Measurements from ENCODE around the gene NDOR1. TPM values are rescaled to one million over a fixed set of nuclear protein-coding genes. Genes with fewer than 3 reads are reported as not detected.

Gene NDOR1
- total RNA-seq, 1 experiment from 2014 or later, result 4.6 TPM

DNA sequence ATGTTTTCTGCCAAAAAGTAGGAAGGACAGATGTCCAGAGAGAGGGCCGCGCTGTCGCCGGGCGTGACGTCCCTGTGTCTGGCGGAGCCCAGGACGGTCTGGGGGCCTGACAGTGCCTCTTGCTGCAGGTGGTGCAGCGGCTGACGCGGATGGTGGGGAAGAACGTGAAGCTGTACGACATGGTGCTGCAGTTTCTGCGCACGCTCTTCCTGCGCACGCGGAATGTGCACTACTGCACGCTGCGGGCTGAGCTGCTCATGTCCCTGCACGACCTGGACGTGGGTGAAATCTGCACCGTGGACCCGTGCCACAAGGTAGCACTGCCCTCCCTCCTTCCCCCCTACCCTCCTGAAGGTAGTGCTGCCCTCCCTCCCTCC is 57.4 kb downstream of the NDOR1 start:
- DNase-seq (ENCODE audit: low read depth), result no peak

DNA sequence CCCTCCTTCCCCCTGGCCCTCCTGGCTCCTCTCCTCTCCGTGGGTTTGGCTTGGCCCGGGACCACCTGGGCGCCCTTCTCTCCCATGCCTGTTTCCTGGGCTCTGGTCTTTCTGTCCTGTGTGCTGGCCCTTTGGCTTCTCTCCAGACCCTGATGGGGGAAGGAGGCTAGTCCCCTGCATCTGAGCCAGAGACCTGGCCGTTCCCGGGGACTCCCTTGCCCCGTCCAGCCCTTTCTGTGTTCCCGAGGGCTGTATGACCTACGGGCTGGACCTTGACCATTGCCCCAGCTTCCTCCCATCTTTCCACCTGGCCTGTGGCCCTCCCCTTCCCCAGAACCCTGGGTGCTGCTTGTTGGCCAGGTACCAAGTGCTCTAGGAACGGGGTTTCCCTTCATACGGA is 58.0 kb downstream of the NDOR1 start:
- no peak for DNase-seq (ENCODE audit: low read depth)

DNA sequence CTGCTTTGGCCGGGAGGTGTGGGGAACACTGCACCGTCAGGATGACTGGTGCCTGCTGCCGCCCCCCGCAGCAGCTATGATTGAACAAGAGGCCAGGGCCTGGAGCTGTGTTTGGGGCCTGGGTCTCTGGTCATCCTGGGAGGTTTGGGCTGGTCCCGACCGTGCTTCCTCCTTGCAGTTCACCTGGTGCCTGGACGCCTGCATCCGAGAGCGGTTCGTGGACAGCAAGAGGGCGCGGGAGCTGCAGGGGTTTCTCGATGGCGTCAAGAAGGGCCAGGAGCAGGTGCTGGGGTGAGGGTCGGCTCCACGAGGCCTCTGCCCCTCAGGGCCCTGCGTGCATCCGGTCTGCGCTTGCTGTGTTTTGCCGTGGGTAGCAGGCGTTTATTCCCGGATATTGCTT is 58.6 kb downstream of the NDOR1 start:
- no peak for DNase-seq (ENCODE audit: low read depth)

DNA sequence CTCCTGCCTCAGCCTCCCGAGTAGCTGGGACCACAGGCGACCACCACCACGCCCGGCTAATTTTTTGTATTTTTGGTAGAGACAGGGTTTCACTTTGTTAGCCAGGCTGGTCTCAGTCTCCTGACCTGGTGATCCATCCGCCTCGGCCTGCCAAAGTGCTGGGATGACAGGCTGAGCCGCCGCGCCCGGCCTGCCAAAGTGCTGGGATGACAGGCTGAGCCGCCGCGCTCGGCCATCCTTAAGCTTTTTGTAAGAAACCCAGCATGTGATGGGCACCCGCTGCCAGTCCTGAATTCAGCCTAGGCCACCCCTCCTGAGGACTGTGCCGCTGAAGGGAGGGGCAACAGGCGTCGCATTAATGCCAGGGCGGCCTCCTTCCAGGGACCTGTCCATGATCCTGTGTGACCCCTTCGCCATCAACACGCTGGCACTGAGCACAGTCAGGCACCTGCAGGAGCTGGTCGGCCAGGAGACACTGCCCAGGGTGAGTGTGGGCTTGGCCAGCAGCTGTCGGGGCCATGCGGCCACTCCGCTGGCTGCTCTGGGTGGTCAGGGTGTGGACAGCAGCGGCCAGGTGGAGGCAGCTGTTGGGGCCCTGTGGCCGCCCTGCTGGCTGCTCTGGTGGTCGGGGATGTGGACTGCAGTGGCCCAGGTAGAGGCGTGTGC is 60.1 kb downstream of the NDOR1 start:
- DNase-seq (ENCODE audit: low read depth), result no peak

DNA sequence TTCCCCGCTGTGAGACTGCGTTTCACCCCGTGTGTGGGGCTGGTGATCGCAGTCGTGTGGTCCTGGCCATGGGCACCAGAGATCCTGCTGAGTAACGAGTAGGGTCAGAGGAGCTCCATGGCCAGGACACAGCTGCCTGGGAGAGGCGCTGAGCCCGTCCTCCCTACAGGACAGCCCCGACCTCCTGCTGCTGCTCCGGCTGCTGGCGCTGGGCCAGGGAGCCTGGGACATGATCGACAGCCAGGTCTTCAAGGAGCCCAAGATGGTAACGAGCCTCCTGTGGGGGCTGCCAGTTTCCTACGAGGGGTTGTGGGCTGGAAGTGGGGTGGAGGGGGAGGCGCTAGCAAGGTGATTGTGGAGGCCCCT is 60.6 kb downstream of the NDOR1 start:
- DNase-seq (ENCODE audit: low read depth), result no peak

Other genes with a start within 250 kb of the NDOR1 start
- 0.24 TPM in 1 of 2 replicates, not detected in the other for gene PTGDS, start 228.2 kb upstream of the NDOR1 start, total RNA-seq (2014; rRNA removed; shearing (Covaris generic))
- not detected in 2 replicates for gene LCNL1, start 222.7 kb upstream of the NDOR1 start, total RNA-seq (2014; rRNA removed; shearing (Covaris generic))
- 24.5 and 50.9 TPM in 2 replicates for gene PAXX, start 213.3 kb upstream of the NDOR1 start, total RNA-seq (2014; rRNA removed; shearing (Covaris generic))
- gene CLIC3, start 209.1 kb upstream of the NDOR1 start, total RNA-seq (2014; rRNA removed; shearing (Covaris generic)), result 0.68 and 1.7 TPM in 2 replicates
- 4.1 and 10.8 TPM in 2 replicates for gene ABCA2, start 177.5 kb upstream of the NDOR1 start, total RNA-seq (2014; rRNA removed; shearing (Covaris generic))
- not detected in 2 replicates for gene FUT7, start 173.6 kb upstream of the NDOR1 start, total RNA-seq (2014; rRNA removed; shearing (Covaris generic))
- 0.60 and 1.6 TPM in 2 replicates for gene NPDC1, start 159.5 kb upstream of the NDOR1 start, total RNA-seq (2014; rRNA removed; shearing (Covaris generic))
- not detected in 2 replicates for gene ENTPD2, start 151.6 kb upstream of the NDOR1 start, total RNA-seq (2014; rRNA removed; shearing (Covaris generic))
- gene SAPCD2, start 135.1 kb upstream of the NDOR1 start, total RNA-seq (2014; rRNA removed; shearing (Covaris generic)), result 15.3 and 21.8 TPM in 2 replicates
- gene UAP1L1, start 128.2 kb upstream of the NDOR1 start, total RNA-seq (2014; rRNA removed; shearing (Covaris generic)), result 7.6 and 10.0 TPM in 2 replicates
- gene MAN1B1, start 118.7 kb upstream of the NDOR1 start, total RNA-seq (2014; rRNA removed; shearing (Covaris generic)), result 39.2 and 56.9 TPM in 2 replicates
- gene DPP7, start 91.0 kb upstream of the NDOR1 start, total RNA-seq (2014; rRNA removed; shearing (Covaris generic)), result 30.8 and 37.5 TPM in 2 replicates
- 0.20 TPM in 1 of 2 replicates, not detected in the other for gene GRIN1, start 66.5 kb upstream of the NDOR1 start, total RNA-seq (2014; rRNA removed; shearing (Covaris generic))
- not detected in 2 replicates for gene LRRC26, start 35.6 kb upstream of the NDOR1 start, total RNA-seq (2014; rRNA removed; shearing (Covaris generic))
- gene TMEM210, start 33.6 kb upstream of the NDOR1 start, total RNA-seq (2014; rRNA removed; shearing (Covaris generic)), result not detected in 2 replicates
- 8.1 and 9.8 TPM in 2 replicates for gene ANAPC2, start 17.1 kb upstream of the NDOR1 start, total RNA-seq (2014; rRNA removed; shearing (Covaris generic))
- 72.8 and 99.2 TPM in 2 replicates for gene SSNA1, start 17.0 kb upstream of the NDOR1 start, total RNA-seq (2014; rRNA removed; shearing (Covaris generic))
- gene TPRN, start 5.0 kb upstream of the NDOR1 start, total RNA-seq (2014; rRNA removed; shearing (Covaris generic)), result 1.1 and 3.7 TPM in 2 replicates
- gene TMEM203, start 52 bp upstream of the NDOR1 start, total RNA-seq (2014; rRNA removed; shearing (Covaris generic)), result 39.1 and 40.0 TPM in 2 replicates
- not detected in 2 replicates for gene RNF208, start 16.5 kb downstream of the NDOR1 start, total RNA-seq (2014; rRNA removed; shearing (Covaris generic))
- 0.36 and 1.1 TPM in 2 replicates for gene CYSRT1, start 19.5 kb downstream of the NDOR1 start, total RNA-seq (2014; rRNA removed; shearing (Covaris generic))
- gene RNF224, start 21.8 kb downstream of the NDOR1 start, total RNA-seq (2014; rRNA removed; shearing (Covaris generic)), result not detected in 2 replicates
- not detected in 2 replicates for gene SLC34A3, start 25.2 kb downstream of the NDOR1 start, total RNA-seq (2014; rRNA removed; shearing (Covaris generic))
- 295 and 372 TPM in 2 replicates for gene TUBB4B, start 35.6 kb downstream of the NDOR1 start, total RNA-seq (2014; rRNA removed; shearing (Covaris generic))
- not detected in 2 replicates for gene STPG3, start 45.6 kb downstream of the NDOR1 start, total RNA-seq (2014; rRNA removed; shearing (Covaris generic))
- gene NELFB, start 49.6 kb downstream of the NDOR1 start, total RNA-seq (2014; rRNA removed; shearing (Covaris generic)), result 34.2 and 46.8 TPM in 2 replicates
- under 0.01 TPM in 2 replicates for gene TOR4A, start 72.0 kb downstream of the NDOR1 start, total RNA-seq (2014; rRNA removed; shearing (Covaris generic))
- 0.12 TPM in 1 of 2 replicates, not detected in the other for gene NRARP, start 96.6 kb downstream of the NDOR1 start, total RNA-seq (2014; rRNA removed; shearing (Covaris generic))
- 0.24 and 1.3 TPM in 2 replicates for gene EXD3, start 217.5 kb downstream of the NDOR1 start, total RNA-seq (2014; rRNA removed; shearing (Covaris generic))
- gene NOXA1, start 217.7 kb downstream of the NDOR1 start, total RNA-seq (2014; rRNA removed; shearing (Covaris generic)), result not detected in 2 replicates
- gene ENTPD8, start 235.7 kb downstream of the NDOR1 start, total RNA-seq (2014; rRNA removed; shearing (Covaris generic)), result not detected in 2 replicates

Data from RPMI7951 (cell line).